Stimulated activated naive B cell treated with anti-CD40 and anti-IgM and Interleukin-4, amounts not matched to agents 10 μg/mL and 1 μg/mL and 100 μg/mL, for 72 hours (primary cell): Measurements from ENCODE around the gene VWF.

Experiments
- ATAC-seq, 2 donors: fragments of 150-1000 bp; cut with Tn5 transposase; replicated peaks; 2 replicates each; pipeline ENCODE4 v1.10.0; 2021; ENCODE audit warnings: moderate library complexity in 1 of 2
- DNase-seq: peaks from one replicate; pipeline ENCODE4 v3.0.0; 2021
- H3K27ac Mint-ChIP-seq: one replicate; pipeline ENCODE4 v1.8.0; 2022; ENCODE audit warnings: mild to moderate bottlenecking, mixed read lengths
- H3K27me3 Mint-ChIP-seq, 2 donors: one replicate each; pipeline ENCODE4 v1.8.0; 2022; ENCODE audit warnings: mixed read lengths in 2 of 2
- H3K36me3 Mint-ChIP-seq, 2 donors: one replicate each; pipeline ENCODE4 v1.8.0; 2022; ENCODE audit warnings: mixed read lengths in 2 of 2, mild to moderate bottlenecking in 1 of 2
- H3K4me1 Mint-ChIP-seq, 2 donors: one replicate each; pipeline ENCODE4 v1.8.0; 2022; ENCODE audit warnings: mixed read lengths in 2 of 2, mild to moderate bottlenecking in 1 of 2
- H3K4me3 Mint-ChIP-seq, 2 donors: one replicate each; pipeline ENCODE4 v1.8.0; 2022; ENCODE audit warnings: mild to moderate bottlenecking in 2 of 2, mixed read lengths in 2 of 2, moderate library complexity in 1 of 2
- H3K9me3 Mint-ChIP-seq, 2 donors: one replicate each; pipeline ENCODE4 v1.8.0; 2022; ENCODE audit warnings: mixed read lengths in 2 of 2, mild to moderate bottlenecking in 1 of 2

VWF gene

DNA sequence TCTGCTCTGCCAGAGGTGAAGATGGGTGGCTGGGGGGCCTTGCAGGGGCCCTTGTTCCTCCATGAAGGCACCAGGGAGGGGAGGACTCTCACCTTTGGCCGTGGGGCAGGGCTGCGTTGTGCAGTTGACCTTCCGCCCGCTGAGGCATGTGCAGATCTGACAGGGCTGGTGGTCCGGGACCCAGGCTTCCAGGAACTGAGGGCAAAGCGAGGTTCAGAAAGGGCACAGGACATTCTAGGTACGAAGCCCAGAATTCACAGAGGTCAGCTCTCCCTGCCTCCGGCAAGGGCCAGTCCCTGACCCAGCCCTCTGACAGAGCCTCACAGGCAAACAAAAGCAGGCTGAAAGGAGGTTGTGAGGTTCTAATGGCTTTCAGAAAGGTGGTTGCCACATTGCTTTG is 139.0 kb downstream of the VWF start:
- no peaks in the 10 kb centered on the region for H3K9me3 Mint-ChIP-seq
- no peaks in the 10 kb centered on the region for H3K36me3 Mint-ChIP-seq
- H3K4me1 Mint-ChIP-seq = peaks cover 0 to 3% of the 10 kb centered on the region in 2 donors
- H3K27ac Mint-ChIP-seq = no peak overlapping the region
- peaks cover 12 to 13% of the 10 kb centered on the region in 2 donors for H3K27me3 Mint-ChIP-seq
- DNase-seq (no peak), ATAC-seq (no peak)
- H3K4me3 Mint-ChIP-seq = no peak overlapping the region

GRCh38 chr12:5984873-5985272 is 139.6 kb downstream of the VWF start:
- H3K36me3 Mint-ChIP-seq = no peaks in the 10 kb centered on the region
- peaks cover 12 to 13% of the 10 kb centered on the region in 2 donors for H3K27me3 Mint-ChIP-seq
- no peaks in the 10 kb centered on the region for H3K9me3 Mint-ChIP-seq
- H3K4me1 Mint-ChIP-seq = peaks cover 0 to 3% of the 10 kb centered on the region in 2 donors
- H3K27ac Mint-ChIP-seq = no peak overlapping the region
- ATAC-seq = no peak
- DNase-seq = no peak
- H3K4me3 Mint-ChIP-seq = no peak overlapping the region

GRCh38 chr12:5982106-5982505 is 142.4 kb downstream of the VWF start:
- Mint-ChIP-seq H3K4me3 (no peak overlapping the region), H3K9me3 (no peaks in the 10 kb centered on the region), H3K36me3 (no peaks in the 10 kb centered on the region), H3K4me1 (no peaks in the 10 kb centered on the region), H3K27ac (no peak overlapping the region), H3K27me3 (peaks cover 8 to 13% of the 10 kb centered on the region in 2 donors)
- ATAC-seq (no peak), DNase-seq (no peak)

- DNase-seq (no peak), ATAC-seq (no peak)
- Mint-ChIP-seq H3K4me1 (no peaks in the 10 kb centered on the region), H3K27ac (no peak overlapping the region), H3K4me3 (no peak overlapping the region), H3K36me3 (no peaks in the 10 kb centered on the region), H3K27me3 (peaks cover 23 to 31% of the 10 kb centered on the region in 2 donors), H3K9me3 (no peaks in the 10 kb centered on the region)
Measured at GRCh38 chr12:5977556-5977955, 146.9 kb downstream of the VWF start.

DNA sequence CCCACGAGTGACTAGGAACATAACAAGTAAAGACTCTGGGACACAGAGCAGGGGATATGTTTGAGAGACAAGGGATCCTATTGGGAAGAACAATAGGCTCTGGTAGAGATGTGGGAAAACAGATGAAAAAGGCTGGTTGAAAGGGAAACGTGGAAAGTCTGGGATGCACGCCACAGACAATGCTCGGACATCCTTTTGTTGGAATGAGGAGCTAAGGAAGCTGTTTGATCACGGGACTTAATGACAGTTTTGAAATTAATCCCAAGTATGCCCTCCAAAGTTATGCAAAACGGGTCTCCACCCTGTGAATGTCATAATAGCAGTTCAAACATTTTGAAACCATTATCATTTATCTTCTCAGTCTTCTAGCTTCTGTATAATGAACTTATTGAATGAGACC is 147.8 kb downstream of the VWF start:
- no peaks in the 10 kb centered on the region for H3K9me3 Mint-ChIP-seq
- ATAC-seq (no peak), DNase-seq (no peak)
- no peaks in the 10 kb centered on the region for H3K36me3 Mint-ChIP-seq
- H3K27me3 Mint-ChIP-seq = peaks cover 23 to 29% of the 10 kb centered on the region in 2 donors
- no peak overlapping the region for H3K4me3 Mint-ChIP-seq
- H3K27ac Mint-ChIP-seq = no peak overlapping the region
- no peaks in the 10 kb centered on the region for H3K4me1 Mint-ChIP-seq

DNA sequence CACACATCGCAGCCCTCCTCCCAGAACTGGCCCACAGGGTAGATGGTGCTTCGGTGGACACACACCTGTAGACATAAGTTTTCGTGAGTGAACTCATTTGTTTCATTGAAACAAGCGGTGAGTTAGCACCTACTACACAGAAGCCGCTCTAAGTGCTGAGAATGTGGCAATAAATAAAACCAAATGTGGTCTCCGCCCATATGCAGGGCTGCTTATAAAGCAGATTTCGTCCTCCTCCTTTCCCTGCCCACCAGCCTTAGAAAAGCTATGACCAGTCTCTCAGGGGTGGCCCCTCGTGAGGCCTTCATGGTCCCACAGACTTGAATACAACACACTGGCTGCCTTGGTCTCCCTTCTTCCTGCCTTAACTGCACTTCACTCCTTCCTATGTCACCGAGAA is 148.3 kb downstream of the VWF start:
- H3K27me3 Mint-ChIP-seq = peaks cover 18 to 29% of the 10 kb centered on the region in 2 donors
- H3K27ac Mint-ChIP-seq = no peak overlapping the region
- no peaks in the 10 kb centered on the region for H3K9me3 Mint-ChIP-seq
- ATAC-seq (no peak), DNase-seq (no peak)
- H3K36me3 Mint-ChIP-seq = no peaks in the 10 kb centered on the region
- H3K4me3 Mint-ChIP-seq = no peak overlapping the region
- no peaks in the 10 kb centered on the region for H3K4me1 Mint-ChIP-seq

GRCh38 chr12:5973461-5974115 is 150.9 kb downstream of the VWF start:
- no peak overlapping the region for H3K27ac Mint-ChIP-seq
- H3K9me3 Mint-ChIP-seq = no peaks in the 10 kb centered on the region
- no peaks in the 10 kb centered on the region for H3K36me3 Mint-ChIP-seq
- H3K27me3 Mint-ChIP-seq = peaks cover 30 to 38% of the 10 kb centered on the region in 2 donors
- no peak overlapping the region for H3K4me3 Mint-ChIP-seq
- no peak for ATAC-seq
- H3K4me1 Mint-ChIP-seq = no peaks in the 10 kb centered on the region
- DNase-seq = no peak

DNA sequence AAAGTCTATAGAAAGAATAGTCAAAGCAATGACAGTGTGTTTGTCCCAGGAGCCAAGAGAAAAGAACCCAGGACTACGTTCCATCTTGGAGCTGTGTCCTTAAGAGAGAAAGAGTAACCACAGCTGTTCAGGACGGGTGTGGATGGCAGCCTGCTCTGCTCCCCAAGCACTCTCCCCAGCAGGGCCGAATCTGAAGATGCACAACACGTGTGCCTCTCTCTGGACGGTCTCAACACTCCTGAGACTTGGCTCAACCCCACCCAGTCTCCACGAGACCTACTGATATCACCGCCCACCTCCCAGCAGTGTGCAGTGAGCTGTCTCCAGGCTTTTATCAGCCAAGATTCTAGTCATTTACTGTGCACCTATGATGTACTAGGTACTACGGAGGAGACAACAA is 152.1 kb downstream of the VWF start:
- Mint-ChIP-seq H3K27me3 (peaks cover 30 to 38% of the 10 kb centered on the region in 2 donors), H3K4me1 (no peaks in the 10 kb centered on the region), H3K36me3 (no peaks in the 10 kb centered on the region), H3K9me3 (no peaks in the 10 kb centered on the region), H3K4me3 (no peak overlapping the region), H3K27ac (no peak overlapping the region)
- no peak for DNase-seq
- no peak for ATAC-seq

DNA sequence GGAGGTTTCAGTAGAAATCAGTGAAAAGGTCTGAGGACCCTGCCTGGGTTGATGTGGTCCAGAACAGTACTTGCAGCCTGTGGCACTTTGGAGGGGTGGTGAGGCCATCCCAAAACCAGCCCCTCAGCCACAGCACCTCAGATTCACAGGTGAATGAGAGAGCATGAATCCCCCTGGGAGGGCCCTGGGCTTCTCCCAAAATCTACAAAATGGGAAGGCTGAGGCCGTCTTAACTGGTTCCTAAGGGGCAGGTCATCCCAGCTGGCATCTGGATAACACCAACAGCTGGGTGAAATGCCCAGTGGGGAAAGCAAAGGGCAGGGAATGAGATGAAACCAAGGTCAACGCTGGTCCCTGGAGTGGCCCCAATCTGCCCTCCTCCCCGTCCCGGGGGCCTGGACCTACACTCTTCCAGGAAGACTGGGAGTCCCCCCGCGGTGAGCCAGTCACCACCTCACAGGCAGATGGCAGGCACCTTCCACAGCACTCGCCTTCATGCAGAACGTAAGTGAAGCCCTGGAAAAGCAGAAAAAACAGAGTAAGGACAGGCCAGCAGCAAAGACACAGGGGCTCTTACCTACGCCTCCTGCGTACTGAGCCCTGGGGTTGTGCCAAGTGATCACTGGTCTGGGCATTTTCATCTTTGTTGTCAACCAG is 153.1 kb downstream of the VWF start:
- Mint-ChIP-seq H3K4me1 (no peaks in the 10 kb centered on the region), H3K27me3 (peaks cover 26 to 38% of the 10 kb centered on the region in 2 donors), H3K27ac (no peak overlapping the region), H3K36me3 (no peaks in the 10 kb centered on the region), H3K4me3 (no peak overlapping the region), H3K9me3 (no peaks in the 10 kb centered on the region)
- DNase-seq (no peak), ATAC-seq (no peak)

DNA sequence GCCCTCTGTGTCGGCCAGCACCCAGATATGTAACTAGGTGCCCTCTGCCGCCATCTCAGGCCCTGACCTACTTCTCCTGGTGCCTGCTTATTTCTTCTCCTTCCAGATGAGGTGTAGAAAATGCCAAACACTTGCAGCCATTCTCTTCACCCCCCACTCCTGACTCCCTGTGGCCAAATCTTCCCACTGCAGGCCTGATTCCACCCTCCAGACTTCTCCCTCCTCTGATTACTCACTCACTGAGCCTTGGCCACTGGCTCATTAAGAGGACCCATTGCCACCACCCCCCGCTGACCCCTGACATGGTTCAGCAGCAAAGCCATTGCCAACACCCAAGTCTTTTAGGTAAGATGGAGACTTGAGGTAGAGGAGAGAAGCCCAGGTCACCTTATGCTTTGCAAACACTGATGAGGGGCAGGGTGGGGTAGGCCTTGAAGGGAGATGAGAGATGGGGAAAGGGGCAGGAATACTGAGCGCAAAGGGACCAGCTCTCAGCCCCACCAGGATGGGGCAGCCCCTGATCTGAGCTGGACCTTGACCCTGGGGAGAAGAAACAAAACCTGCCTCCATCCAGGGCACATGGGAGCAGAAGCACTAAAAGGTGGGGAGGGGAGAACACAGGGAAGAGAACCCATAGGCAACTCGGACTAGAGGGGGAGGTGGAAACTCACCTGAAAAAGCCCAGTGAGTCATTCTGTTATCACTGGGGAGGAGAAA is 154.3 kb downstream of the VWF start:
- H3K36me3 Mint-ChIP-seq = no peaks in the 10 kb centered on the region
- ATAC-seq = no peak
- H3K9me3 Mint-ChIP-seq = no peaks in the 10 kb centered on the region
- DNase-seq = no peak
- H3K4me3 Mint-ChIP-seq = no peak overlapping the region
- no peaks in the 10 kb centered on the region for H3K4me1 Mint-ChIP-seq
- H3K27ac Mint-ChIP-seq = no peak overlapping the region
- H3K27me3 Mint-ChIP-seq = peaks cover 26 to 38% of the 10 kb centered on the region in 2 donors

DNA sequence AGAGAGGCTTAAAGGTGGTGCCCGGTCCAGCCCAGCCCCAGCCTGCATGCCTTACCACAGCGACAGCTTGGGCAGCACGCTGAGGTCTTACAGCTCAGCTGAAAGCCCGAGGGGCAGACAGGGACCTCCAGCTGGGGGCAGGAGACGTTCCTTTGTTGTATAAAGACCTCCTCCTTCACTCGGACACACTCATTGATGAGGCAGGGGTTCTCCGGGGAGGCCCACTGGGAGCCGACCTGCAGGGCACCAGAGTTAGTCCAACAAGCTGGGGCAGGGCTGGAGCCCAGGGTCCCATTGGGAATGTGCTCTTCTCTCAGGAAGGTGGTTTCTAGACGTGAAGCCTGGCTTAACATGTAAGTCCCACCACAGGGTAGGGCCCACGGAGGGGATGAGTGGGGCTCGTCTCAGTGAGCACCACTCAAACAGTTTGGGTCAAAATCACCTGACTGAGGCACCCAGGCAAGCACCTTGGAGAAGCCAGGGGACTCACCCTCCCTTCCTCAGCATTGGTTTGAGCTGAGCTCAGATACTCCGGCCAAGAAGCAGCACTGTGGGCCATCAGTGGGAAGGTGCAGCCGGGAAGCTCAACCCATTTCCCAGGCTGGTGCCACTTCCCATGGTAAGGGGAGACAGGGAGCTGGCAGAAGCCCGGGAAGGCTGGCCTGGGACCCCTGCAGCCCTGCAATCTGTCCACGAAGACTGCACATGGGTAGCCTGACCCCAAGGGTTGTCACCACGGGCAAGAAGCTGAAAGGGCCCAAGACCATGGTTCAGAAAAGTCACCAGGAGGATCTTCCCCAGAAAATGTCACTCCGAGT is 155.1 kb downstream of the VWF start:
- H3K27ac Mint-ChIP-seq = no peak overlapping the region
- H3K4me1 Mint-ChIP-seq = no peaks in the 10 kb centered on the region
- H3K36me3 Mint-ChIP-seq = no peaks in the 10 kb centered on the region
- no peaks in the 10 kb centered on the region for H3K9me3 Mint-ChIP-seq
- ATAC-seq = no peak
- H3K27me3 Mint-ChIP-seq = peaks cover 29 to 39% of the 10 kb centered on the region in 2 donors
- H3K4me3 Mint-ChIP-seq = no peak overlapping the region
- DNase-seq = no peak

DNA sequence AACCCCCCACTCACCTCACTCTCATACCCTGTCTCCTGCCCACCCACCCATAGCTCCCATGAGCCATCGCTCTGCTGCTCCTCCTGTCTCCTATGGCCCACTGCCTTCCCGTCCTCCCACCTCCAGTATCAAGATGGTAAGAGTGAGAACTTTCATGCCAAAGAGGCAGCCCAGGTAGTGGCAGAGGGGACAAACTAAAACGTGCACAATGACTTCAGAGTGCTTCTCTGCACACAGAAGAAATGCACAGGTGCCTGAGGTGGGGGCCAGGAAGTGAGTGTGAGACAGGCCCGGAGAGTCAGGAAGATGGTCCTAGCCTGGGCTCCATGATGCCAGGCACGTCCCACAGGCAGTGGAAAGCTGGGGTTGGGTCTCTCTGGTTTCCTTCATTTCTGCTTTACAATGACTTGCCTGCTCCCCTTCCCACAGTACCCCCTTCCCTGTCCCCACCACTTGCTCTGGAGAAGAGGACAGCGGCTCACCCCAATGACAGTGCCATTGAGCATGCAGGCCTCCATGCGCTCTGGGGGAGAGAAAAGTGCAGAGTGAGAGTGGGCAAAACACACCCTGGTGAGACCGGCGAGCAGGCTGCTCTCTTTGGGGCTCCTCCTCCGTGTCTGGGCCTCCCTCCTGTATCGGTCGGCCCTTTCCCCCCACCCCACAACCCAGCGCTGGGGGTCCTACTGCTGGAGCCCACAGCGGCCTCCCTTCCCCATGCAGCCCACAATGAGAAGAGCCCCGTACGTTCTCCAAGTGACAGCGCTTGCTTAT is 156.6 kb downstream of the VWF start:
- Mint-ChIP-seq H3K4me1 (no peaks in the 10 kb centered on the region), H3K27ac (no peak overlapping the region), H3K27me3 (peaks cover 22 to 37% of the 10 kb centered on the region in 2 donors), H3K36me3 (no peaks in the 10 kb centered on the region), H3K4me3 (no peak overlapping the region), H3K9me3 (no peaks in the 10 kb centered on the region)
- no peak for ATAC-seq
- no peak for DNase-seq

GRCh38 chr12:5966486-5967095 is 157.9 kb downstream of the VWF start:
- Mint-ChIP-seq H3K4me1 (no peaks in the 10 kb centered on the region), H3K4me3 (no peak overlapping the region), H3K27ac (no peak overlapping the region), H3K9me3 (no peaks in the 10 kb centered on the region), H3K36me3 (no peaks in the 10 kb centered on the region), H3K27me3 (peaks cover 22 to 36% of the 10 kb centered on the region in 2 donors)
- DNase-seq (no peak), ATAC-seq (no peak)
